Left lung (tissue), 10 donors: ENCODE results near the gene ST6GAL1. TPM values are rescaled to one million over a fixed set of nuclear protein-coding genes. Genes with fewer than 3 reads are reported as not detected.
"Not testable (repeated sequence)": the region's sequence is repeated elsewhere in the genome, so short reads cannot be mapped to it uniquely, and the experiment has no call there.

ENCODE experiments used
- ATAC-seq: fragments of 200-7000 bp; cut with Tn5 transposase; one replicate; pipeline ENCODE4 v1.9.1; 2020; ENCODE audit warnings: moderate library complexity
- DNase-seq, 4 donors: peaks; one replicate each; pipeline ENCODE4 v3.0.0-alpha.2; 2013 to 2020
- H3K27ac ChIP-seq, 2 donors: fragments of 200-600 bp; sonication (generic) in 1 of 2; one replicate each; pipeline versions ENCODE4 v1.5.0 to v1.8.0; 2020 to 2021
- H3K27me3 ChIP-seq, 2 donors: fragments of 200-600 bp; sonication (generic) in 1 of 2; one replicate each; pipeline versions ENCODE4 v1.5.0 to v1.8.0; 2020 to 2021
- H3K36me3 ChIP-seq, 2 donors: fragments of 200-600 bp; sonication (generic) in 1 of 2; one replicate each; pipeline versions ENCODE4 v1.5.0 to v1.8.0; 2020 to 2021
- H3K4me1 ChIP-seq, 2 donors: fragments of 200-600 bp; one replicate each; pipeline ENCODE4 v1.8.0; 2021
- H3K4me3 ChIP-seq, 2 donors: fragments of 200-600 bp; sonication (generic) in 1 of 2; one replicate each; pipeline versions ENCODE4 v1.5.0 to v1.8.0; 2020 to 2021; ENCODE audit warnings: mild to moderate bottlenecking in 1 of 2
- H3K9me3 ChIP-seq, 2 donors: fragments of 200-600 bp; sonication (generic) in 1 of 2; one replicate each; pipeline versions ENCODE4 v1.5.0 to v1.8.0; 2020 to 2021
- intact Hi-C, 2 donors: fragments of 100-400 bp; cut with DNase I; formaldehyde crosslinking; loops; one replicate each; pipeline versions ENCODE4 v1.11.2 to v1.14.2; 2022
- polyA plus RNA-seq, 6 donors: library from polyadenylated mRNA; unstranded; fragments of 120-200 nt; gene quantifications; one replicate each; pipeline ENCODE4 v1.2.1, GENCODE V29; 2013; ENCODE audit not compliant: insufficient read length in 6 of 6
- total RNA-seq, 2 donors: library from RNA; stranded (reverse); fragmentation: NEBNext Ultra II Directional; extraction: Animal tissue kit (Norgen Biotek cat#: 25700); gene quantifications; one replicate each; pipeline ENCODE4 v1.2.1, GENCODE V29; 2021
- TF ChIP-seq, protein P1 (sequence below), 2 donors: fragments of 200-600 bp; sonication (generic) in 1 of 2; IDR thresholded peaks; one replicate each; pipeline versions ENCODE4 v1.5.0 to v1.8.0; 2021; ENCODE audit warnings: antibody characterized with exemption in 2 of 2
- donor health status: DM: no; HTN: yes; CAD: no.
- donor health status: DM: no; HTN: no; CAD: no.

The ST6GAL1 gene
- total and polyA plus RNA-seq, 8 donors, result 45.5 to 132 (median 56.2) TPM

DNA sequence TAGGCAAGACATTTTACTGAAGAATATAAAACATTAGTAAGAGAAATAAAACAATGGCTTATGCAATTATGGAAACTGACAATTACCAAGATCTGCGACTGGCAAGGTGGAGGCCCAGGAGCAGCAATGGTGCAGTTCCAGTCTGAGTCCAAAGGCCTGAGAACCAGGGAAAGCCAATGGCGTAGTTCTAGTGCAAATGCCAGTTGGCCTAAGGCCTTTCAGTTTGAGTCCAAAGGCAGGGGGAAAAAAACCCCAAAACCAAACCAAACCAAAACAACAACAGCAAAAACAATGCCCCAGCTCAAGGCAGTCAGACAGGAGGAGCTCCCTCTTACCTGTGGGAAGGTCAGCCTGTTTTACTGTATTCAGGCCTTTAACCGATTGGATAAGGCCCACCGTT is 72.6 kb downstream of the ST6GAL1 start:
- TF ChIP-seq, protein P1, sequence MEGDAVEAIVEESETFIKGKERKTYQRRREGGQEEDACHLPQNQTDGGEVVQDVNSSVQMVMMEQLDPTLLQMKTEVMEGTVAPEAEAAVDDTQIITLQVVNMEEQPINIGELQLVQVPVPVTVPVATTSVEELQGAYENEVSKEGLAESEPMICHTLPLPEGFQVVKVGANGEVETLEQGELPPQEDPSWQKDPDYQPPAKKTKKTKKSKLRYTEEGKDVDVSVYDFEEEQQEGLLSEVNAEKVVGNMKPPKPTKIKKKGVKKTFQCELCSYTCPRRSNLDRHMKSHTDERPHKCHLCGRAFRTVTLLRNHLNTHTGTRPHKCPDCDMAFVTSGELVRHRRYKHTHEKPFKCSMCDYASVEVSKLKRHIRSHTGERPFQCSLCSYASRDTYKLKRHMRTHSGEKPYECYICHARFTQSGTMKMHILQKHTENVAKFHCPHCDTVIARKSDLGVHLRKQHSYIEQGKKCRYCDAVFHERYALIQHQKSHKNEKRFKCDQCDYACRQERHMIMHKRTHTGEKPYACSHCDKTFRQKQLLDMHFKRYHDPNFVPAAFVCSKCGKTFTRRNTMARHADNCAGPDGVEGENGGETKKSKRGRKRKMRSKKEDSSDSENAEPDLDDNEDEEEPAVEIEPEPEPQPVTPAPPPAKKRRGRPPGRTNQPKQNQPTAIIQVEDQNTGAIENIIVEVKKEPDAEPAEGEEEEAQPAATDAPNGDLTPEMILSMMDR (IDR thresholded peaks at IDR 0.05), result no peak
- ATAC-seq, result no peak
- H3K27me3 ChIP-seq, result no peaks in the 10 kb centered on the region
- no peaks in the 10 kb centered on the region for H3K36me3 ChIP-seq
- H3K9me3 ChIP-seq, result no peaks in the 10 kb centered on the region
- intact Hi-C loops, result no loop called here
- no peak overlapping the region for H3K27ac ChIP-seq
- H3K4me1 ChIP-seq, result peaks cover 0 to 34% of the 10 kb centered on the region in 2 donors
- H3K4me3 ChIP-seq, result no peak overlapping the region
- no peak for DNase-seq

DNA sequence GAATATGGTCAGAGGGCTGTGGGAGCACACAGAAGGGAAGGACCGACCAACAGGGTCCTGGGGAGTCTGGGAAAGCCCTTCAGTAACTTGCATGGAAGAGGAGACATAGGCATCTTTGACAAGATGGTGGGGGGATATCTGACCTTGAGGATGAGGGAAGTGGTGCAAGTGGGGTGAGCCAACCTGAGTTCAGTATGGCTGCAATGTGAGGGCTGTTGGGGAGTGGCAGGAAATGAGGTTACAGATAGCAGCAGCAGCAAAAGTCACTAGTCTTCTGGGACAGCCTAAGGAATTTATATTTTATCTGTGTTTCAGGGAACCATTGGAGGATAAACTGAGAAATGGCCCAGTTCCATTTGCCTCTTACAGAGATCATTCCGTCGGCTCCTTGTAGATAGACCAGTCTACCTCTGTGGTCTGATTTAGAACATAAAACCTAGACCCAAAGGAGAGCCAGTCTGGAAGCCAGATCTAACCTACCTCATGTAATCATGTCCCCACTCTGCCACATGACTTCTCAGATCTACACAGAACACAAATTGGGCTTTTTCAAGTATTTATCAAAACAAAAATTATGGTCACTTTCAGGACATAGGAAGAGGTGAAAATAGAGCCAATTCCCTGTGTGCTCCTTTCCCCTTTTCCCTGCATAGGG is 75.6 kb downstream of the ST6GAL1 start:
- peaks cover 0 to 21% of the 10 kb centered on the region in 2 donors for H3K4me1 ChIP-seq
- no peaks in the 10 kb centered on the region for H3K9me3 ChIP-seq
- no peaks in the 10 kb centered on the region for H3K36me3 ChIP-seq
- intact Hi-C loops, result no loop called here
- peak overlapping the region in 1 of 2 donors; percentile 63 for H3K27ac ChIP-seq
- H3K4me3 ChIP-seq, result no peak overlapping the region
- ATAC-seq (no peak), DNase-seq (no peak)
- TF ChIP-seq, protein P1 (IDR thresholded peaks at IDR 0.05), result no peak
- no peaks in the 10 kb centered on the region for H3K27me3 ChIP-seq

DNA sequence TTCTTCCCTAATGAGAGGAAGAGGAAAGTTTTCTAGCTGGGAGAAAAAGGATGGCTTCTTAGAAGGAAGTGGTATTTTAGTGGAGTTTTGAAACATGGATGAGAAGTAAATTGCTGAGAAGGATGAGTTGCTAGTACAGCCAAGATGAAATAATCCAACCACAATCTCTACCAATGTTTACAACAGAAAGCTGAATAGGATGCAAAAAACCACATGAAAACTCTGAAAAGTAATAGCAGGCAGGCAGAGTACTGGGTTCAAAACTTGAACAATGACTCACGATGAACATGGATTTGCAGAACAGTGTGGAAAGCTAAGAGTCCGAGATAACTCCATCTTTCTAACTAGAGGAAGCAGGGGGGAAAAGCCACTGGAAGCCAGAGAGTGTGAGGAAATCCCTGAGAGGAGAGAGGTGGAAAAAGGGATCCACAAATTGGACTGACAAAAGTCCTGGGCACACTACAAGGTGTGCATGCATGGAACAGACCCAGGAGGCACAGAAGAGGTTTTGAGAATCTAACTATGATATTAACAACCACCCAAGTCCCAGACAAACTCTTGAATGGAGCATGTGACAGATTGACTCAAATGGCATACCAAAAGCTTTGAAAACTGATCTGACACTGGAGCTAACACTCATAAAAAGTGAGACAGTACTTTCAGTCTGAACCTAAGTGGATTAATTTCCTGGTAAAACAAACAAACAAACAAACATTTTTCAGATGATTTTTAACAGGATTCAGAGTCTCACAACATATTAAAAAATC is 76.7 kb downstream of the ST6GAL1 start:
- no peak for DNase-seq

DNA sequence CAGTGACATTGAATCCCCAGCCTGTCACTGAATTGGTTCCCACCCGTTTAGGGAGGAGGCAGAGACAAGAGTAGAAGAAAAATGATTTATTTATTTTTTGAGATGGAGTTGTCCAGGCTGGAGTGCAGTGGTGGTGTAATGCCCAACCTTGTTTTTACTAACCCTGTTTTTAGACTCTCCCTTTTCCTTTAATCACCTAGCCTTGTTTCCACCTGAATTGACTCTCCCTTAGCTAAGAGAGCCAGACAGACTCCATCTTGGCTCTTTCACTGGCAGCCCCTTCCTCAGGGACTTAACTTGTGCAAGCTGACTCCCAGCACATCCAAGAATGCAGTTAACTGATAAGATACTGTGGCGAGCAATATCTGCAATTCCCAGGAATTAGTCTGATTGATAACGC is 80.1 kb downstream of the ST6GAL1 start:
- ATAC-seq, DNase-seq, H3K4me3 ChIP-seq, H3K27ac ChIP-seq, H3K9me3 ChIP-seq, intact Hi-C loops, H3K36me3 ChIP-seq, H3K27me3 ChIP-seq: not testable (repeated sequence)
- peaks cover 8 to 60% of the 10 kb centered on the region in 2 donors for H3K4me1 ChIP-seq

More for the DNA sequence above, 76.7 kb downstream of the ST6GAL1 start:
- Histone ChIP-seq H3K4me3 (no peak overlapping the region), H3K27ac (peak overlapping the region in 1 of 2 donors; percentile 63), H3K36me3 (no peaks in the 10 kb centered on the region), H3K9me3 (no peaks in the 10 kb centered on the region), H3K4me1 (peaks cover 0 to 28% of the 10 kb centered on the region in 2 donors), H3K27me3 (no peaks in the 10 kb centered on the region)
- TF ChIP-seq, protein P1 (IDR thresholded peaks at IDR 0.05), result no peak
- ATAC-seq, result no peak
- intact Hi-C loops, result no loop called here

DNA sequence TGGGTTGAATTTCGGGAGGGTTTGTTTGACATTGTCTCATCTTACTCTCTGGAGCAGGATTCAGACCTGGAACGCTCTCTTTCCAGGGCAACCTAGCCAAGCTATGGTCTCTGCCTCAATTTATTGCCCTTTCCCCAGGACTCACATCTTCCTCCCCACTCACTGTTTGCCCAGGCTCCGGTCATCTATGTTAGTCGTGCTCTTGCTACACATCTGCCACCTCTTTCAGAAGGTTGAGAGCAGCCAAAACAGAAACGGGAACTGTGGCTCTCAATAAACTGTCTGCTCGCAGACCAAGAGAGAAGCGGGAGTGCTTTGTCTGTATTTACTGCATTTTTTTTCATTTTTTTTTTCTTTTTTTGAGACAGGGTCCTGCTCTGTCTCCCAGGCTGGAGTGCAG is 81.6 kb downstream of the ST6GAL1 start:
- DNase-seq, result no peak
- intact Hi-C loops, result no loop called here
- Histone ChIP-seq H3K4me3 (no peak overlapping the region), H3K27ac (peak overlapping the region in 1 of 2 donors; percentile 70), H3K9me3 (no peaks in the 10 kb centered on the region), H3K4me1 (peaks cover 8 to 60% of the 10 kb centered on the region in 2 donors), H3K36me3 (no peaks in the 10 kb centered on the region), H3K27me3 (no peaks in the 10 kb centered on the region)
- TF ChIP-seq, protein P1 (IDR thresholded peaks at IDR 0.05), result no peak
- peak; percentile 11 for ATAC-seq
